ENCODE measurements around the gene SAMD1.

The SAMD1 gene

DNA sequence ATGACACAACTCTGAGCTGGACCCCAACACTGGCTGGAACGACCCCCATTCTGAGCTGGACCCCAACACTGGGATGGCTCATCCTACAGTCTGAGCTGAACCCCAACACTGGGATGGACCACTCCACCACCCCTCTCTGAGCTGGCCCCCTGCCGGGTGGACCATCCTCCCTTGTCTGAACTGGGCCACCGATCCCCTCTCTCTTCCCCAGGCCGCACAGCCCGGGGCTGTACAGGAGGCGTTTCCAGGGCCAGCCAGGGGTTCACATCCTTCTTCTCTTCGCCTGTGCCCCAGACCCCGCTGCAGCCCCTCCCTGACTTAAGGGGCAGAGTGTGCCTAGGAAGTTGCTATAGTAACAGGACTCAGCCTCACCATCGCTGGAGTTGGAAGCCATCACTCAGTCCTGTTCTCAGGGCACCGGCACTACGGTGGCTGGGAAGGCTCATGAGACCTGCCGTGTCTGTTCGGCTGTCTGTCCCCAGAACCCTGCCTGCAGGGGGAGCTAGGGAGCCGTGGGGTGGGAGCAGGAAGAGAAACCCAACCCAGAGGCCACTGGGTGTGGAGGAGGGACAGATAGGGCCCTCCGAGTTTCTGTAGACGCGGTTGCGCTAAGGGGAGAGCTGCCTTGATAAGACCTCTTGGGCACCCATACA, 23.3 kb upstream of the SAMD1 start:
- peaks cover 63% of the 10 kb centered on the region for H3K79me2 ChIP-seq (ENCODE audit: control insufficient read depth, insufficient read depth, low read length, unreplicated experiment)
- H3K4me1 ChIP-seq (ENCODE audit: control insufficient read depth, insufficient read depth, low read length, unreplicated experiment) = peaks cover 33% of the 10 kb centered on the region
- no peaks in the 10 kb centered on the region for H3K27me3 ChIP-seq (ENCODE audit: insufficient read depth, low read length)
- H2AFZ ChIP-seq (ENCODE audit: low read length, unreplicated experiment) = no peak overlapping the region
- peak overlapping the region; percentile 65 for H3K27ac ChIP-seq (ENCODE audit: low read depth, low read length)
- no peak overlapping the region; the same call in 1 of the 2 replicates for H3K4me3 ChIP-seq (ENCODE audit: low read depth, low read length)
- no peaks in the 10 kb centered on the region for H3K36me3 ChIP-seq (ENCODE audit: insufficient read depth, low read length)

DNA sequence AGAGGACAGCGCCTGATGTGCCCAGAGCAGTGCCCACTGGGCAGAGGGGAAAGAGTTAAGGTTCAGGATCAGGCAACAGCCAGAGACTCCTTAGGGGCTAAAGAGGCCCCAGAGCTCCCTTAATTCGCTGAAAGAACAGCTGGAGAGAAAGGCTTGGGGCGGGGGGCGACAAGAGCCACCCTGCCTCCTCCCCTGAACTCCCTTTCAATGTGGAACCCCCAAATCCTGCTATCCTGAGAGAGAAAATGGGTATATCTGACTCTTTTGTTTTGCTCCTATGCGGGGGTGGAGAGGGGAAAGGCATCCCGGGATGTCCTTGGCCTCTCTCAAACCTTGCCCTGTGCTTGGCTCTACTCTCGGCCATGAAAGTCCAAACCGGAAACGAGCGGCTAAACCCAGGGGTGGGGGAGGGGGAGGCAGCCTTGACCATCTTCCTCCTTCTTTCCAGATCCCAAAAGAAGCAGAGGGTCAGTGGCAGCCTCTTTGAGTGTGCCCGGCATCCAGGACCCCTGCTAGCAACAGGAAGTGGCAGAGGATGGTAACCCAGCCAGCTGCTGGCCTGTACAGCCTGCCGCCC, 22.3 kb upstream of the SAMD1 start:
- H2AFZ ChIP-seq (ENCODE audit: low read length, unreplicated experiment) = peak overlapping the region; percentile 32
- H3K27me3 ChIP-seq (ENCODE audit: insufficient read depth, low read length) = no peaks in the 10 kb centered on the region
- peak overlapping the region; percentile 69 for H3K4me3 ChIP-seq (ENCODE audit: low read depth, low read length)
- peaks cover 63% of the 10 kb centered on the region for H3K79me2 ChIP-seq (ENCODE audit: control insufficient read depth, insufficient read depth, low read length, unreplicated experiment)
- H3K27ac ChIP-seq (ENCODE audit: low read depth, low read length) = peak overlapping the region; percentile 65
- H3K4me1 ChIP-seq (ENCODE audit: control insufficient read depth, insufficient read depth, low read length, unreplicated experiment) = peaks cover 26% of the 10 kb centered on the region
- H3K36me3 ChIP-seq (ENCODE audit: insufficient read depth, low read length) = no peaks in the 10 kb centered on the region

DNA sequence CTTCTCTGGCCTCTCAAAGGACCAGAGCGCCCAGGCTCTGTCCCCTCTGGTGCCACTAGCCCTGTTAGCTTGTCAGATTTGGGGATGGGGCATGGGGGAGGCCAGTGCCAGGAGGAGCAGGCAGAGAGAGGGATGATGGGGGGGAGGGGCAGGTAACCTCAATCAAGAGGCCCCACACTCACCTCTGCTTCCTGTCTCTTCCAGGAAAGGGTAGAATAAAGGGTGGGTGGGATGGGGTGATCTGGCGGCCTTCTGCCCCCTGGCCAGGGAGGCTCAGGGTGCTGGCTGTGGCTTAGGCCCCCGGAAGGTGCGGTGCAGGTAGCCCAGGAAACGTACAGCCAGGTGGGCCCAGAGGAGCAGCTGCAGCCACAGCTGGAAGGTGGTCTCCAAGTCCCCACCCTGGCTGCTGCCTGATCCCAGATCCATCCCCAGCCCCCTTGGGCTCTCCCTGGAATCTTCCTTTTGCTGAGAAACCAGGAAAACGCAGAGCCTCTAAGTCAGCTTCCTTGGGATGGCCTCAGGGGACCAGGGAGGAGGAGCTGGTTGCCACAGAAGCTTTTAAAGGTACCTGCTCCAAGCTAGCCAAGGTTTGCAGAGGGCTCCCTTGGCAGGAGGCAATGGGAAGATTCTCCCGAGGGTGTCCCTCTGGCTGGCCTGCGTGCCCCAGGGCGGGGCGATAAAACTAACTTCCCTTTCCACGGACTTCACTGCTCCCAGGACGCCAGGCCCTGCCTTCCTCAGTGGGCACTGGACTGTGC, 21.7 kb upstream of the SAMD1 start:
- Histone ChIP-seq H3K79me2 (ENCODE audit: control insufficient read depth, insufficient read depth, low read length, unreplicated experiment) (peaks cover 62% of the 10 kb centered on the region), H2AFZ (ENCODE audit: low read length, unreplicated experiment) (no peak overlapping the region), H3K27ac (ENCODE audit: low read depth, low read length) (peak overlapping the region; percentile 65), H3K27me3 (ENCODE audit: insufficient read depth, low read length) (no peaks in the 10 kb centered on the region), H3K36me3 (ENCODE audit: insufficient read depth, low read length) (no peaks in the 10 kb centered on the region), H3K4me1 (ENCODE audit: control insufficient read depth, insufficient read depth, low read length, unreplicated experiment) (peaks cover 26% of the 10 kb centered on the region), H3K4me3 (ENCODE audit: low read depth, low read length) (peak overlapping the region; percentile 69)

DNA sequence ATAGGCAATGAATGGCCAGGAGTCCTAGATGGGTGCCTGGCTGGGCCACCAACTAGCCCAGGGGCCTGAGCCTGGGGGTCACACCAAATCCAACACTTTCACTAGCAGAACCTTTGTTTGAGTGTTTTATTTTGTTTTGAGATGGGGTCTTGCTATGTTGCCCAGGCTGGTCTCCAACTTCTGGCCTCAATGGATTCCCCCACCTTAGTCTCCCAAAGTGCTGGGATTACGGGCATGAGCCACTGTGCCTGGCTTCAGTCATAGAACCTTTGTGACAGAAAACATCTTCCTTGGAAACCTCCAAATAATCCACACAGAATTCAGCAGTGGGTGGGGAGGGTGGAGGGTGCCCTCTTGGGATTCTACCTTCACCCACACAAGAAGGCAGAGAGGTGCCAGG, 20.9 kb upstream of the SAMD1 start:
- peaks cover 54% of the 10 kb centered on the region for H3K79me2 ChIP-seq (ENCODE audit: control insufficient read depth, insufficient read depth, low read length, unreplicated experiment)
- 0 out of 2 replicates have a peak overlapping the region, but pooled peaks have one; percentile 29 for H3K4me3 ChIP-seq (ENCODE audit: low read depth, low read length)
- no peaks in the 10 kb centered on the region for H3K36me3 ChIP-seq (ENCODE audit: insufficient read depth, low read length)
- H3K4me1 ChIP-seq (ENCODE audit: control insufficient read depth, insufficient read depth, low read length, unreplicated experiment) = peaks cover 26% of the 10 kb centered on the region
- no peaks in the 10 kb centered on the region for H3K27me3 ChIP-seq (ENCODE audit: insufficient read depth, low read length)
- H3K27ac ChIP-seq (ENCODE audit: low read depth, low read length) = no peak overlapping the region
- no peak overlapping the region for H2AFZ ChIP-seq (ENCODE audit: low read length, unreplicated experiment)

DNA sequence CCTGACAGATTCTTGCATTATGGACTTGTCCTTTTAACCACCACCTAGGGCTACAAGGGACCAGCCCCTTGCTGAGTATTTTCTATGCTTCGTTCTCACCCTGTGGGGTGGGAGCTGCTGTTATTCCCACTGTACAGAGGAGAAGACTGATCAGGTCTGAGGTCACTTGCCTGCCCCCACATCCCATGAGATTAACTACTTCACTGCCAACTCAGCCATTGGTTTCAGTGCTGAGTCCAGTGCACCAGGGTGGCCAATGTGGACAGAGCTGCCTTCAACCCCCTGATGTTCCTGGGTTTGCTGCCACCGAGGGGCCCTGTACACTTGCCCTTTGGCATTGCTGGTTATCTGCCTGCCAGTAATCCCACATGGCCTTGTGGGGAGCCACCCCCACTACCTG, 20.1 kb upstream of the SAMD1 start:
- H3K27ac ChIP-seq (ENCODE audit: low read depth, low read length) = no peak overlapping the region
- H2AFZ ChIP-seq (ENCODE audit: low read length, unreplicated experiment) = no peak overlapping the region
- H3K4me3 ChIP-seq (ENCODE audit: low read depth, low read length) = no peak overlapping the region
- H3K27me3 ChIP-seq (ENCODE audit: insufficient read depth, low read length) = no peaks in the 10 kb centered on the region
- peaks cover 22% of the 10 kb centered on the region for H3K4me1 ChIP-seq (ENCODE audit: control insufficient read depth, insufficient read depth, low read length, unreplicated experiment)
- peaks cover 46% of the 10 kb centered on the region for H3K79me2 ChIP-seq (ENCODE audit: control insufficient read depth, insufficient read depth, low read length, unreplicated experiment)
- H3K36me3 ChIP-seq (ENCODE audit: insufficient read depth, low read length) = no peaks in the 10 kb centered on the region

DNA sequence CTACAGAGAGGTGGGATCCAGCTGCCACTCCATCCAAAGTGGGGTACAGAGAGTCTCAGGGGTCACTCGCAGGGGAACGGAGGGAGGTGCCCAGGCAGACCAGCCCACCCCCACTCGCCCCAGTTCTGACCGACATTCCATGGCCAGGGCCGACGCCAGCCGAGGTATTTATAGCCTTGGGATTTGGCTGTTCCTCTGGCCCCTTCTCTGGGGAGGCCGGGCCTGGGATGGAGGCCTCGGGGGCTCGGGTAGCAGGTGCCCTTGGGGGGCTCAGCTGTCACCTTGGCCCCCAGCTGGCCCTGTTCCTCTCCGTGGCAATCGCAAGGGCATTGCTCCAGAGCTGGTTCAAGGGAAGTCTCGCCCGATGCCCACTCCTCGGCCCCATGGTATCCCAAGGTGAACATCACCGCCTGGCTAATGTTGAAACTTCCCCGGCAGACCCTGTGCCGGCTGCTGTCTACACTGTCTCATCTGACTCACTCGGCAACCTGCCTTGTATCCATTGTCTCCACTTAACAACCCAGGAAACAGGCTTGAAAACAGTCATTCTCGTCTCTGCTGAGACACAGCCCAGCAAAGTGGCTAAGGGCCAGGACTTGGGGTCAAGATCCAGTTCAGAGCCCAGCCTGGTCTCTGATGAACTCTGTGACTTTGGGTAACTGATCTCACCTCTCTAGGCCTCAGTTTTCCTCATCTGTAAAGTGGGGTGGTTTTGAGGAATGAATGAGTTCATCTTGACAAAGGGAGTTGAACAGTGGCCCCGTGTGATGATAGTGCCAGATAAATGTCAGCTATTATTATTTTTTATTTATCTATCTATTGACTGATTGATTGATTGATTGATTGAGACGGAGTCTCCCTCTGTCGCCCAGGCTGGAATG, 17.3 kb upstream of the SAMD1 start:
- Histone ChIP-seq H2AFZ (ENCODE audit: low read length, unreplicated experiment) (no peak overlapping the region), H3K79me2 (ENCODE audit: control insufficient read depth, insufficient read depth, low read length, unreplicated experiment) (peaks cover 20% of the 10 kb centered on the region), H3K4me1 (ENCODE audit: control insufficient read depth, insufficient read depth, low read length, unreplicated experiment) (peaks cover 9% of the 10 kb centered on the region), H3K4me3 (ENCODE audit: low read depth, low read length) (no peak overlapping the region), H3K27me3 (ENCODE audit: insufficient read depth, low read length) (no peaks in the 10 kb centered on the region), H3K36me3 (ENCODE audit: insufficient read depth, low read length) (no peaks in the 10 kb centered on the region), H3K27ac (ENCODE audit: low read depth, low read length) (no peak overlapping the region)

DNA sequence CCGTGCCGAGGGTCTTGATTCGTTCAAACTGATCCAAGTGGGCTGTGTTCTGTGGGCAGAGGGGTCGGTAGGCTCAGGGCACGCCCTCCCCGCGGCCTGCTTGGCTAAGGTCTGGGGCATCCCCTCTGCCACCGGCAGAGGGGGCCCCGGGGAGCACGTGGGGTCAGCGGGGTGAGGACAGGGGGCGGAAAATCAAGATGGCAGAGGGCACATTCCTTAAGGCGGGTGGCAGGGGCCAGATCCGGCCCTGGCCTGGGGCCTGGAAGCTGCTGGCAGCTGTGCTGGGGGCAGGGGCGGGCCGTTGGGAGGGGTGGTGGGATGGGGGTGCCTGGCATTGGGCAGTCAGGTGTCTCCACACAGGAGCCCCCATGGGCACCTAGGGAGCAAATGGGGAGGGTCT, 16.3 kb upstream of the SAMD1 start:
- H3K27me3 ChIP-seq (ENCODE audit: insufficient read depth, low read length) = no peaks in the 10 kb centered on the region
- peaks cover 6% of the 10 kb centered on the region for H3K4me1 ChIP-seq (ENCODE audit: control insufficient read depth, insufficient read depth, low read length, unreplicated experiment)
- no peaks in the 10 kb centered on the region for H3K36me3 ChIP-seq (ENCODE audit: insufficient read depth, low read length)
- no peak overlapping the region for H3K4me3 ChIP-seq (ENCODE audit: low read depth, low read length)
- no peak overlapping the region for H3K27ac ChIP-seq (ENCODE audit: low read depth, low read length)
- peaks cover 12% of the 10 kb centered on the region for H3K79me2 ChIP-seq (ENCODE audit: control insufficient read depth, insufficient read depth, low read length, unreplicated experiment)
- no peak overlapping the region for H2AFZ ChIP-seq (ENCODE audit: low read length, unreplicated experiment)

DNA sequence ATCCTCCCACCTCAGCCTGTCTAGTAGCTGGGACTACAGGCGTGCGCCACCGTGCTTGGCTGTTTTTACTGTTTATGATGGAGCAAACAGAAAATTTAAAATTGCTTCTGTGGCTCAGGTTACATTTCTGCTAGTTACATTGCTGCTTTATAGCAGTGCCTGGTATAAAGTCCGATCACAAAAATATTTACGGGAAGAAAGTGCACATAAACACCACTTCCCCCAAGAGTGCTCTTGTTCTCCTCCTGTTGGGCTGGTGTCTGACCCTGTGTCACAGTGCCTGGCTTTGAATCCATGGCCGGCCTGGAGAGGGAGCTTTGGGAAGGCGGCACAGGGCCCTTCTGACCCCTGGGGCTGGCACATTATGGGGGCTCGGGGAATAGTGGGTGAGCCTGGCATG, 15.1 kb upstream of the SAMD1 start:
- Histone ChIP-seq H2AFZ (ENCODE audit: low read length, unreplicated experiment) (no peak overlapping the region), H3K36me3 (ENCODE audit: insufficient read depth, low read length) (no peaks in the 10 kb centered on the region), H3K4me1 (ENCODE audit: control insufficient read depth, insufficient read depth, low read length, unreplicated experiment) (peaks cover 5% of the 10 kb centered on the region), H3K27ac (ENCODE audit: low read depth, low read length) (no peak overlapping the region), H3K79me2 (ENCODE audit: control insufficient read depth, insufficient read depth, low read length, unreplicated experiment) (peaks cover 2% of the 10 kb centered on the region), H3K4me3 (ENCODE audit: low read depth, low read length) (no peak overlapping the region), H3K27me3 (ENCODE audit: insufficient read depth, low read length) (no peaks in the 10 kb centered on the region)

DNA sequence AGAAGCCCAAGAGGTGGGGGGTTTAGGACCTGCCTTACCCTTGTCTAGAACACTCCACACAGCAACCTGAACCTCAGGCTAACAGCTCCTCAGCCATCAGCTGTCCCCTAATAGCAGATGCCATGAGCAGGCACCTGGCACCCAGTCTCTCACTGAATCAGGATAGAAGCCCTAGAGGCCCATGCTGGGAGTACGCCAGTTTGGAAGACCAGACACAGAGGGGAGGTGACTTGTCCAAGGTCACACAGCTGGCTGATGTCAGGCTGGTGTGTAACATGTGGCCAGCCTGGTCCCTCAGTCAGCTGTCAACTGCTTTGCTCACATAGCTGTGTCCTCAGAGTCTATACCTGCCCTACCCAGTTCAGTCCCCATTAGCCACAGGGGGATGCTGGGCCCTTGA, 12.8 kb upstream of the SAMD1 start:
- H3K36me3 ChIP-seq (ENCODE audit: insufficient read depth, low read length) = no peaks in the 10 kb centered on the region
- H2AFZ ChIP-seq (ENCODE audit: low read length, unreplicated experiment) = no peak overlapping the region
- H3K79me2 ChIP-seq (ENCODE audit: control insufficient read depth, insufficient read depth, low read length, unreplicated experiment) = no peaks in the 10 kb centered on the region
- no peak overlapping the region for H3K4me3 ChIP-seq (ENCODE audit: low read depth, low read length)
- no peaks in the 10 kb centered on the region for H3K27me3 ChIP-seq (ENCODE audit: insufficient read depth, low read length)
- H3K27ac ChIP-seq (ENCODE audit: low read depth, low read length) = no peak overlapping the region
- peaks cover 5% of the 10 kb centered on the region for H3K4me1 ChIP-seq (ENCODE audit: control insufficient read depth, insufficient read depth, low read length, unreplicated experiment)

DNA sequence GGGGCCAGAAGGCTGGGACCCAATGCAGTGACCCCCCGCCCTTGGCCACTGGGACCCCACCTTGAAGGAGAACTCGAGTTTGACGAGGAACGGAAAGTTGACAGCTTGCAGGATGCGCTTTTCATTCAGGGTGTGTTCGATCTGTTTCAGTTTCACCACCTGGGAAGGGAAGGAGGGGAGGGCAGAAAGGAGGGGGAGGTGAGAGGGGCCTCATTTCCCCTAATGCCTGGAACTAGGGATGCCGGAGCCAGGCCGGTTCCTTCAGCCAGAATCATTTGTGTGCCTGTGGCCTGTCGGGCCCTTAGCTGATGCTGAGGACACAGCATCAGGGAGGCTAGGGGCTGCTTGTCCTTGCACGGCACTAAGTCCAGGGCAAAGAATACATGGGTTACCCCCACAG, 12.2 kb upstream of the SAMD1 start:
- H3K27ac ChIP-seq (ENCODE audit: low read depth, low read length) = peak overlapping the region; percentile 19; the same call in 1 of the 2 replicates
- peaks cover 5% of the 10 kb centered on the region for H3K4me1 ChIP-seq (ENCODE audit: control insufficient read depth, insufficient read depth, low read length, unreplicated experiment)
- H3K36me3 ChIP-seq (ENCODE audit: insufficient read depth, low read length) = no peaks in the 10 kb centered on the region
- no peak overlapping the region for H2AFZ ChIP-seq (ENCODE audit: low read length, unreplicated experiment)
- H3K27me3 ChIP-seq (ENCODE audit: insufficient read depth, low read length) = no peaks in the 10 kb centered on the region
- H3K79me2 ChIP-seq (ENCODE audit: control insufficient read depth, insufficient read depth, low read length, unreplicated experiment) = no peaks in the 10 kb centered on the region
- no peak overlapping the region for H3K4me3 ChIP-seq (ENCODE audit: low read depth, low read length)

Data from ACC112 (cell line).